Measurements from ENCODE around the gene EGFR.

EGFR gene

DNA sequence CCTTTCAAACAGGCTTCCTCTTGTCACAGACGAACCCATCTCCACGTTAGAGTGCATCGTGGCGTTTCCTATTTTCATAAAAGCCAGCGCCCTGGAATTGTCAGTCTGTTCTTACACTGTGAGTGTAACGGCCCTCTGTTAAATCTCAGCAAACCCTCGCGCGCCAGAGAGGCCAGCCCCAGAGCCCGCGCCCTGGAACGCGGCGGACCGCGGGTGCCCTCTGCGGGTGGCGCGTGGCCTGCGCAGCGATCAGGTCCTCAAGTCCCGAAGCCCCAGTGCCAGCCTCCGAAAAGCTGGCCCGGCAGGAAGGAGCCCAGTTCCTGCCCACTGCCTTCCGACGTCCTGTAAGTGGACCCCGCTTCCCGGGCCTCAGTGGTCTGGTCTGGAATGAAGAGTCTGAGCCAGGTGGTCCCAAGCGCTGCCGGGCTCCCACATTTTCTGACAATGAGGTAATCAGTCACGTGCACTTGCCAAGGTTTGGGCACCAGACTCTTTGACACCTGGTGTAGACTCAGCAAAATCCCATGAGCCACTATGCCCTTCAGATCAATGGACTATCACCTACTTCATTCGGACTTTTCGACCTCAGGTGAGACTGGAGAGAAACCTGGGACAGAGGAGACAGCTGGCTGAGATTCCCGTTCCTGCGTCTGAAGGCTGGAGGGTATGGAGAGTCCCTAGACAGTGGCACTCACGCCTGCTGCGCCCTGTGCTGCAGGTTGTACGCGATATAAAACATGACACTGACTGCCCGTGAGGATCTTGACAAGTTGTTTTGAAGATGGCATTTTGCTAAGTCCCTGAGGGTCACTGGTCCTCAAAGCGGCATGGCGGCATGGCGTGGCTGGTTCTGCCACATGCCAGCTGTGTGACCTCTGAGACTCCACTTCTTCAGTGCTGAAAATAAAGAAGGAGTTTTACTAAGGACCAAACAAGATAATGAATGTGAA is 237.0 kb downstream of the EGFR start:
- peak; percentile 43 to 84 for DNase-seq

DNA sequence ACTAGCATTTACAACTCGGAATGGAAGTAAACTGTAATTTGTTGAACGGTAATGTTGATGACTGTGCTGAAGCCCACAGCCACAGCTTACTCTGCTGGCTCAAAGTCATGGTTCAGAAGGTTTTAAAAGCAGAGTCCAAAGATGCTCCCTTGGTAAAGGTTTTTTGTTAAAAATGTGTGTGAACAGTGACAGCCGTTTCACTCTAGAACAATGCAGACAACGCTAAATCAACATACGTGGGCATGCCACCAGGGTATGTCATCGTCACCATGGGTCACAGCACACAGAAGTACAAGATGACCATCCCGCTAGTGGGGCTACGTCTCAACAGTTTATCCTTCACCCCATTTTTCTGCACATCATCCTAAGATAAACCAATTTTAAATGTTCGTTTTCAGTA is 239.8 kb downstream of the EGFR start:
- no peak for DNase-seq

DNA sequence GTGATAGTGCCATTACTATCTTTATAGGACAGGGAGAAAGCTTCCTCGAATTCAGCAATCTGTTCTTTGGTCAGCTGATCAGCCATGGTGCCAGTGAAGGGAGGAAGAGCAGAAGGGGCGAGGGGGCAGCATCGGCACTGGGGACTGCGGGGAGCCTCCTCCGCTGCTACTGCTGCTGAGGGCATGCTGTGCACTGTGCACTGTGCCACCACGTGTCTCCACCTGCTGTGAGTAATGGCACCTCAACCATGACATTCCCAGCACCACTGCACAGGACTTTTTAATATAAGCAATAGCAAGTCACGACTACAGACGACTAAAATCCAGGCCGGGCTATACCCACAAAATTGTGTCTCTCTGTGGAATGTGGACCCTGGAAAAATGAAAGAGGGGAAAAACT is 241.4 kb downstream of the EGFR start:
- no peak for DNase-seq

DNA sequence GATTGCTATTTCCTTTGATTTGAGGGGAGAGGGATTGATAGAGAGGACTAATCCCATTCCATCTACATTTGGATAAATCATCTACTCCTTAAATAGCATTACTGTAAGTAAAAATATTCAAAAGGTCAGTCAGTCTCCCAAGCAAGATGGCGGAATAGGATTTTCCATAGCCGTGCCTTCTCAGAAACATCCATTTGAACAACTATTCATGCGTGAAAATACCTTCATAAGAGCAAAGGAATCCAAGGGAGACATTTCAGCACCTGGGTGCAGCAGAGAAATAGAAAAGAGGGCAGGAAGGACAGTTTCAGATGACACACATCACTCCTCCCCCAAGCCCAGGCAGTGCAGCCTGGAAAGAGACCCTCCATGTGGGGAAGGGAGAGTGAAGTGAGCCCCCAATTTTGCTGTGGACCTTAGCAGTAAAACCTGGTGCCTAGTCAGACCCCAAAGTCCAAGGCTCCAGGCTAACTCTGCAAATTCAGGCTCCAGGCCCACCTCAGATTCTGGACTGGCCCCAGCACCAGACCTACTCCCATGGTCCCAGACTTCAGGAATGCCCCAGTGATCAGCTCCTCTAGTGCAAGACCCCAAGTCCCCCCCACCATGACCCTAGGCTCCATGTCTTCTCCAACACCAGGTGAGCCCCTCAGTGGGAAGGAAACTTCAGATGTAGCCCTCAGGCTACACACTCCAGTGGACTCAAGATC is 242.0 kb downstream of the EGFR start:
- DNase-seq: no peak

All from NCI-H446 (cell line).